Hematopoietic multipotent progenitor cell (in vitro differentiated cells): Measurements from ENCODE around the gene RERE. TPM values are rescaled to one million over a fixed set of nuclear protein-coding genes. Genes with fewer than 3 reads are reported as not detected.
"Not testable (repeated sequence)": the region's sequence is repeated elsewhere in the genome, so short reads cannot be mapped to it uniquely, and the experiment has no call there.

Experiments used
- DNase-seq, 3 donors: peaks; one replicate each; pipeline ENCODE4 v3.0.0-alpha.2; 2011 to 2015; ENCODE audit warnings: low read depth in 2 of 3, low spot score in 2 of 3
- total RNA-seq: library from RNA; depleted of rRNA; stranded (reverse); fragments of >200 nt; gene quantifications from one replicate; pipeline ENCODE4 v1.2.3, GENCODE V29; 2012

Gene RERE
- total RNA-seq, 1 donor, result 61.9 TPM

- no peak for DNase-seq
These were observed 167.6 kb downstream of the RERE start for GRCh38 chr1:8649875-8650274.

- DNase-seq, result peak in 1 of 3 donors; percentile 40
These were observed 168.4 kb downstream of the RERE start for GRCh38 chr1:8649027-8649426.

DNA sequence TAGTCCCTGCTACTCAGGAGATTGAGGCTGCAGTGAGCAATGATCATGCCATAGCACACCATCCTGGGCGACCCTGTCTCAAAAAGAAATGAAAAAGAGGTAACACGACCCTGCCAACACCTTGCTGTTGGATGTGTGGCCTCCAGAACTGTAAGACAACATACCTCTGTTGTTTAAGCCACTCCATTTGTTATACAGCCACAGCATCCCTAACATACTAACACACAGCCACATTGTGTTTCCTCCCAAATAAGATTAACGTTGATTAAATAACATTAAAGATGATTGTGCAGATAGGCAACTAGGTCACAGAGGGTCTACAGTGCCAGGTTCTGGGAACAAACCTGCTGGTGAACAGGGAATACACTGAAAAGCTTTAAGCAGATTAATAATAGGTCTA lies 170.4 kb downstream of the RERE start:
- DNase-seq, result no peak

- no peak for DNase-seq
These were observed 171.3 kb downstream of the RERE start for GRCh38 chr1:8646189-8646588.

- no peak for DNase-seq
These were observed 173.6 kb downstream of the RERE start for GRCh38 chr1:8643542-8644536.

- DNase-seq, result no peak
These were observed 175.3 kb downstream of the RERE start for GRCh38 chr1:8642114-8642513.

GRCh38 chr1:8641377-8641997 lies 176.0 kb downstream of the RERE start:
- no peak for DNase-seq

DNA sequence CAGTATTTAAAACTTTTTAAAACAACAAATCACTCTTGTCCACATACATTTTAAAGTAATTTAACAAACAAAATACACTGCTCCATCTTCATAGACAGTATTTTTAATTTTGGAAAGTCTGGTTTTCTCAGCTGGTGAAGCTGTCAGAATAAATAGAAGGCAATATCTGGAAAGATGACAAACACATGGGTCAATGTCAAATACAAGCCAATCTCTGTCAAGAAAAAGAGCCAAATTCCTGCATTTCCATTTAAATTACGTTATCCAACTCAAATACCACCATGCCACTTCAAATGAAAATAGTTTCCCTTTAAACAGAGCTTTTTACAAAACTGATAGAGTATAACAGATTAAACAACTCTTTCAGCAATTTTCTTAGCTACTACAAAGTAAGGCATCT lies 176.5 kb downstream of the RERE start:
- no peak for DNase-seq

GRCh38 chr1:8639148-8639547 lies 178.3 kb downstream of the RERE start:
- DNase-seq, result no peak

GRCh38 chr1:8633741-8634501 lies 183.5 kb downstream of the RERE start:
- DNase-seq, result no peak

DNA sequence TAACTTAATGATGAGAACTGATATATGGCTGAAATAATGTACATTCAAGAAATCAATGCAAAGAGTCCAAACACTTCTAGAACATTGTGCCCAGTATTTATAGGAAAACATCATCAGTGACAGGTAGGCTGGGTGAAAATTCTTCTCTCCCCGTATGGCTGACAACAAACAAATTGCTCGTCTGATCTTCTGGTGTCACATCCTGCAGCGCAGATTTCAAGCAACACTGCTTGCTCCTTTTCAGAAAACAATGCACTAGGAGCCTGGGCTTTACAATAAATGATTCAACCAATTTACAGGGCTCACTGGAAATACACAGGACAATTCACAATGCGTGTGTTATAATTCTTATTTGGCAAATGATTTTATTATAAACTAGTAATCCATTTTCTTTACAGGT lies 185.3 kb downstream of the RERE start:
- DNase-seq, result no peak

DNA sequence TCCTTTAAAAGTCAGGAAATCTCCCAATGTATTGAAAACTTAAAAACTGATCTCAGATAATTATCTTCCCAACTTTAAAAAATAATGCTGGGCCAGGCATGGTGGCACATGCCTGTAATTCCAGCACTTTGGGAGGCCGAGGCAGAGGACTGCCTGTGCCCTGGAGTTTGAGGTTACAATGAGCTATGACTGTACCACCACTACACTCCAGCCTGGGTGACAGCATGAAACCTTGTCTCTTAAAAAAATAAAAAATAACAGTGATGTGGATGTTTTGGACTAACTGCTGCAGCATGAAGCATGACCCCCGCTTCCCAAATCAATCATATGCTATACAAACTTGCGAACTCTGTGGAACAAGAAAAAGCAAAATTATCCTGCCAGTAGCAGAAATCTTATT lies 186.3 kb downstream of the RERE start:
- no peak for DNase-seq

GRCh38 chr1:8629241-8630091 lies 188.0 kb downstream of the RERE start:
- peak in 2 of 3 donors; percentile 29 to 65 for DNase-seq

DNA sequence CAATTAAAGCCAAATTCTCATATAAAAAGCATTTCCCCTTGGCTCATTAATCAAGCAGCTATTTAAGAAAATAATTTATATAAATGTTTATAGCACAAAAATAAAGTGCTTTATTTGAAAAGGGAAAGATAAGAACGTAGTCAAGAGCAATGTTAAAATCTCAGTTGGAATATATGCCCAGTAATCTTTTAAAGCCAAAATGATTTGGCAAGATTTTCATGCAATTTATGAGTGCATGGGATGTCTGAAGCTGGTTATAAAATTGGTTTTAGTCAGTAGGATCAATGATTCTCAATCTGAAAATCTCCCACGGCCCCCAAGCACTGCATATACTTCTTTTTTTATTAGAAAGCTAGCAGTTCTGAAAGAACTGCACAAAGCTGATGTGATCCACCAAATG lies 188.8 kb downstream of the RERE start:
- DNase-seq, result no peak

GRCh38 chr1:8627728-8628127 lies 189.7 kb downstream of the RERE start:
- DNase-seq, result no peak

GRCh38 chr1:8625981-8626898 lies 191.2 kb downstream of the RERE start:
- no peak for DNase-seq

GRCh38 chr1:8625491-8625890 lies 191.9 kb downstream of the RERE start:
- DNase-seq, result peak in 1 of 3 donors; percentile 65

- not testable (repeated sequence) for DNase-seq
These were observed 193.7 kb downstream of the RERE start for GRCh38 chr1:8623651-8624192.

- DNase-seq, result not testable (repeated sequence)
These were observed 195.6 kb downstream of the RERE start for GRCh38 chr1:8621785-8622348.
